ENCODE data around the gene SYNPO. TPM values are rescaled to one million over a fixed set of nuclear protein-coding genes. Genes with fewer than 3 reads are reported as not detected.
A peak's percentile ranks its signal among the peaks of the same experiment; 100 is the strongest.

SYNPO gene
- polyA plus RNA-seq, 1 donor (not counting 4 experiments of a cell fraction or from before 2014, with no cell fraction given): 6.0 TPM

- peaks cover 18% of the 10 kb centered on the region for H3K4me1 ChIP-seq (ENCODE audit: control insufficient read depth, extremely low read depth, insufficient read depth, low read length)
- H3K4me2 ChIP-seq (ENCODE audit: control insufficient read depth, extremely low read depth, insufficient read depth, low read depth, low read length): no peak overlapping the region
- DNase-seq (ENCODE audit: low read depth, low spot score): no peak
Observed at GRCh38 chr5:150623152-150623877, 17.1 kb upstream of the SYNPO start.

GRCh38 chr5:150623878-150624216, 16.6 kb upstream of the SYNPO start:
- H3K9me1 ChIP-seq (ENCODE audit: control insufficient read depth, extremely low read depth, insufficient read depth, low read length): no peaks in the 10 kb centered on the region
- H3K79me2 ChIP-seq (ENCODE audit: control insufficient read depth, insufficient read depth, low read length): no peaks in the 10 kb centered on the region
- no peaks in the 10 kb centered on the region for H3K36me3 ChIP-seq (ENCODE audit: control insufficient read depth in 2 of 2, extremely low read depth in 1 of 2, insufficient read depth in 2 of 2, low read length in 2 of 2)
- H3K27me3 ChIP-seq (ENCODE audit: control insufficient read depth, extremely low read depth, insufficient read depth, low read length): no peaks in the 10 kb centered on the region
- no peak overlapping the region for H3K9ac ChIP-seq (ENCODE audit: control insufficient read depth, extremely low read depth, insufficient read depth, low read length)
- no peak overlapping the region for H2AFZ ChIP-seq (ENCODE audit: control insufficient read depth, low read length)
- no peaks in the 10 kb centered on the region for H3K9me3 ChIP-seq (ENCODE audit: control insufficient read depth, low read depth, low read length)
- DNase-seq (ENCODE audit: low read depth, low spot score) (no peak), FAIRE-seq (no peak)
- H3K4me1 ChIP-seq (ENCODE audit: control insufficient read depth, extremely low read depth, insufficient read depth, low read length): peaks cover 24% of the 10 kb centered on the region
- no peaks in the 10 kb centered on the region for H4K20me1 ChIP-seq (ENCODE audit: control insufficient read depth, extremely low read depth, insufficient read depth, low read length)
- H3K27ac ChIP-seq (ENCODE audit: control insufficient read depth, insufficient read depth, low read length): no peak overlapping the region
- TF ChIP-seq EZH2 (IDR thresholded peaks at IDR 0.05; ENCODE audit: low read length): no peak
- TF ChIP-seq CTCF (optimal IDR thresholded peaks at IDR 0.05 in 1 of 3, IDR thresholded peaks at IDR 0.05 in 1 of 3, conservative IDR thresholded peaks at IDR 0.05 in 1 of 3; ENCODE audit: extremely low read depth in 1 of 3, insufficient read depth in 2 of 3, low read length in 3 of 3): no peak
- H3K4me2 ChIP-seq (ENCODE audit: control insufficient read depth, extremely low read depth, insufficient read depth, low read depth, low read length): peak overlapping the region; percentile 11
- dilution Hi-C loops (cut with MboI; ENCODE audit: extremely low pct_ligation_motif_present, low sequenced_read_pairs): no loop called here
- no peak overlapping the region for H3K4me3 ChIP-seq (ENCODE audit: control insufficient read depth in 2 of 3, extremely low read depth in 1 of 3, insufficient read depth in 2 of 3, low read depth in 1 of 3, low read length in 3 of 3)

More at GRCh38 chr5:150623152-150623877, 17.1 kb upstream of the SYNPO start:
- no peaks in the 10 kb centered on the region for H3K9me3 ChIP-seq (ENCODE audit: control insufficient read depth, low read depth, low read length)
- no peaks in the 10 kb centered on the region for H3K79me2 ChIP-seq (ENCODE audit: control insufficient read depth, insufficient read depth, low read length)
- H3K9ac ChIP-seq (ENCODE audit: control insufficient read depth, extremely low read depth, insufficient read depth, low read length): no peak overlapping the region
- no peak overlapping the region for H3K27ac ChIP-seq (ENCODE audit: control insufficient read depth, insufficient read depth, low read length)
- no peaks in the 10 kb centered on the region for H3K27me3 ChIP-seq (ENCODE audit: control insufficient read depth, extremely low read depth, insufficient read depth, low read length)
- H3K9me1 ChIP-seq (ENCODE audit: control insufficient read depth, extremely low read depth, insufficient read depth, low read length): no peaks in the 10 kb centered on the region
- H3K4me3 ChIP-seq (ENCODE audit: control insufficient read depth in 2 of 3, extremely low read depth in 1 of 3, insufficient read depth in 2 of 3, low read depth in 1 of 3, low read length in 3 of 3): no peak overlapping the region
- FAIRE-seq: no peak
- TF ChIP-seq EZH2 (IDR thresholded peaks at IDR 0.05; ENCODE audit: low read length) (no peak), CTCF (optimal IDR thresholded peaks at IDR 0.05 in 1 of 3, IDR thresholded peaks at IDR 0.05 in 1 of 3, conservative IDR thresholded peaks at IDR 0.05 in 1 of 3; ENCODE audit: extremely low read depth in 1 of 3, insufficient read depth in 2 of 3, low read length in 3 of 3) (no peak)
- H3K36me3 ChIP-seq (ENCODE audit: control insufficient read depth in 2 of 2, extremely low read depth in 1 of 2, insufficient read depth in 2 of 2, low read length in 2 of 2): no peaks in the 10 kb centered on the region
- H4K20me1 ChIP-seq (ENCODE audit: control insufficient read depth, extremely low read depth, insufficient read depth, low read length): no peaks in the 10 kb centered on the region
- dilution Hi-C loops (cut with MboI; ENCODE audit: extremely low pct_ligation_motif_present, low sequenced_read_pairs): no loop called here
- no peak overlapping the region for H2AFZ ChIP-seq (ENCODE audit: control insufficient read depth, low read length)
